ENCODE data around the gene TLR8. TPM values are rescaled to one million over a fixed set of nuclear protein-coding genes. Genes with fewer than 3 reads are reported as not detected.

Gene TLR8
- total and polyA plus RNA-seq, 10 of the 15 experiments (the other 5 are each of a cell fraction or from before 2014, with no cell fraction given), result 0.04 TPM; not detected in 9

- DNase-seq (ENCODE audit: low read depth, low spot score) (no peak), FAIRE-seq (no peak), ATAC-seq (no peak)
- Histone ChIP-seq H3K4me3 (no peak overlapping the region), H3K27ac (ENCODE audit: control insufficient read depth, insufficient read depth) (no peak overlapping the region), H3K36me3 (ENCODE audit: control insufficient read depth in 2 of 2, insufficient read depth in 2 of 2, low read length in 1 of 2) (no peaks in the 10 kb centered on the region), H4K20me1 (ENCODE audit: control insufficient read depth, insufficient read depth) (no peaks in the 10 kb centered on the region), H3K9me3 (replicated peaks; ENCODE audit: control insufficient read depth, insufficient read depth, low read length) (no peaks in the 10 kb centered on the region; the same call in 1 of the 3 replicates), H3K27me3 (replicated peaks in 1 of 2; ENCODE audit: control insufficient read depth in 2 of 2, insufficient read depth in 2 of 2, low read length in 1 of 2) (no peaks in the 10 kb centered on the region; a peak in 1 of 4 replicates), H2AFZ (ENCODE audit: control insufficient read depth, low read depth, low read length) (no peak overlapping the region), H3K4me1 (ENCODE audit: control insufficient read depth, insufficient read depth, low read length) (no peaks in the 10 kb centered on the region), H3K9ac (ENCODE audit: control insufficient read depth, insufficient read depth, low read length) (no peak overlapping the region), H3K79me2 (ENCODE audit: control insufficient read depth, insufficient read depth, low read length) (no peaks in the 10 kb centered on the region), H3K4me2 (ENCODE audit: control insufficient read depth, insufficient read depth) (no peak overlapping the region)
- 15% methylated on average over 10 of the region's 10 CpGs for WGBS (ENCODE audit: insufficient coverage, insufficient replicate concordance, low lambda C conversion rate, missing lambda C conversion rate)
- ChIA-PET POLR2A (no interaction called here), CTCF (no interaction called here), RAD21 (ENCODE audit: unreplicated experiment) (no interaction called here), SMC1A (ENCODE audit: uncharacterized antibody, unreplicated experiment) (interaction anchor here (0.7 kb wide), 1 partner anchor 21 kb away, joined by 3 read pairs; no protein-coding TSS in a partner anchor)
- in situ Hi-C loops (cut with MboI), result loop anchor here (25.0 kb wide), 1 partner anchor 832 kb away; no protein-coding TSS in a partner anchor
- TF ChIP-seq SIN3A (IDR thresholded peaks at IDR 0.05; ENCODE audit: low read depth, low read length) (no peak), KAT2A (conservative IDR thresholded peaks at IDR 0.05; ENCODE audit: control insufficient read depth, low read depth, low read length) (no peak), E2F4 (IDR thresholded peaks at IDR 0.05; ENCODE audit: low read depth, low read length) (no peak), BRCA1 (IDR thresholded peaks at IDR 0.05; ENCODE audit: low read depth, low read length) (no peak), NFYB (IDR thresholded peaks at IDR 0.05; ENCODE audit: insufficient read depth, low read depth, low read length) (no peak), RUNX3 (IDR thresholded peaks at IDR 0.05; ENCODE audit: low read length) (peak; percentile 19; the same call in 1 of the 2 replicates), HDGF (IDR thresholded peaks at IDR 0.05) (no peak), ZBED1 (IDR thresholded peaks at IDR 0.05; ENCODE audit: borderline replicate concordance) (peak; percentile 61; the same call in 1 of the 2 replicates)
- BruUV-seq (replicated peaks), result no TSS peak
- intact Hi-C loops (cut with micrococcal nuclease; ENCODE audit: unreplicated experiment), result no loop called here
Observed at GRCh38 chrX:12919051-12919450, 12.6 kb downstream of the TLR8 start.
